HEK293T (cell line): ENCODE data around the gene OVOL3.

Experiments used
- BHLHE40 ChIP-seq: fragments of 450-650 bp; IDR thresholded peaks from 2 replicates; pipeline ENCODE4 v1.6.1; 2016; ENCODE audit warnings: mild to moderate bottlenecking, moderate library complexity, borderline replicate concordance
- CTBP1 ChIP-seq: fragments of 450-650 bp; IDR thresholded peaks from 2 replicates; pipeline ENCODE4 v1.6.1; 2016; ENCODE audit warnings: borderline replicate concordance
- ELF4 ChIP-seq: fragments of 450-650 bp; IDR thresholded peaks from 2 replicates; pipeline ENCODE4 v1.6.1; 2017; ENCODE audit warnings: antibody characterized with exemption
- FOXA1 ChIP-seq: fragments of 450-650 bp; IDR thresholded peaks from 2 replicates; pipeline ENCODE4 v1.6.1; 2016; ENCODE audit warnings: mild to moderate bottlenecking
- FOXK2 ChIP-seq: fragments of 450-650 bp; IDR thresholded peaks from 2 replicates; pipeline ENCODE4 v1.6.1; 2016; ENCODE audit warnings: mild to moderate bottlenecking
- HDGF ChIP-seq: fragments of 450-650 bp; IDR thresholded peaks from 2 replicates; pipeline ENCODE4 v1.6.1; 2017; ENCODE audit warnings: antibody characterized with exemption, borderline replicate concordance
- LEF1 ChIP-seq: fragments of 450-650 bp; IDR thresholded peaks from 2 replicates; pipeline ENCODE4 v1.6.1; 2017; ENCODE audit warnings: mild to moderate bottlenecking, borderline replicate concordance
- NFRKB ChIP-seq: fragments of 450-650 bp; IDR thresholded peaks from 2 replicates; pipeline ENCODE4 v1.6.1; 2016; ENCODE audit warnings: mild to moderate bottlenecking, moderate library complexity
- TARDBP ChIP-seq: fragments of 450-650 bp; IDR thresholded peaks from 2 replicates; pipeline ENCODE4 v1.6.1; 2016

- no peak for TF ChIP-seq BHLHE40
- no peak for TF ChIP-seq ELF4
- no peak for TF ChIP-seq FOXA1
- TF ChIP-seq FOXK2, result no peak
- no peak for TF ChIP-seq LEF1
- no peak for TF ChIP-seq NFRKB
- TF ChIP-seq CTBP1, result no peak
- no peak for TF ChIP-seq HDGF
- TF ChIP-seq TARDBP, result no peak
Observed at GRCh38 chr19:36128392-36128736, 17.4 kb downstream of the OVOL3 start.
